H1 (cell line): ENCODE results near the gene PSMD9. TPM values are rescaled to one million over a fixed set of nuclear protein-coding genes. Genes with fewer than 3 reads are reported as not detected.

Experiments
- ATF2 ChIP-seq: IDR thresholded peaks from 2 replicates; pipeline ENCODE4 v1.6.1; 2012; ENCODE audit warnings: low read length, inconsistent platforms
- ATF3 ChIP-seq: IDR thresholded peaks from 2 replicates; pipeline ENCODE4 v1.6.1; 2011; ENCODE audit warnings: low read depth, mild to moderate bottlenecking, low read length; ENCODE audit not compliant: insufficient read depth
- BRCA1 ChIP-seq: IDR thresholded peaks from 2 replicates; pipeline ENCODE4 v1.6.1; 2012; ENCODE audit warnings: low read depth, low read length, improper control_type of control experiment
- CHD1 ChIP-seq: IDR thresholded peaks from 2 replicates; pipeline ENCODE4 v1.6.1; 2012; ENCODE audit warnings: low read depth, low read length, improper control_type of control experiment
- CHD7 ChIP-seq: fragments of 300-600 bp; sonication (generic); IDR thresholded peaks from 2 replicates; pipeline ENCODE4 v1.7.1; 2012; ENCODE audit warnings: low read length, moderate library complexity, mild to moderate bottlenecking, inconsistent platforms; ENCODE audit not compliant: insufficient replicate concordance
- MAFK ChIP-seq: IDR thresholded peaks from 2 replicates; pipeline ENCODE4 v1.6.1; 2012; ENCODE audit warnings: low read depth, mild to moderate bottlenecking, improper control_type of control experiment, low read length
- SAP30 ChIP-seq: fragments of 300-600 bp; sonication (generic); IDR thresholded peaks from 2 replicates; pipeline ENCODE4 v1.7.1; 2012; ENCODE audit warnings: low read length, moderate library complexity, mild to moderate bottlenecking, inconsistent platforms; ENCODE audit not compliant: insufficient read depth, insufficient replicate concordance
- SP1 ChIP-seq: IDR thresholded peaks from 2 replicates; pipeline ENCODE4 v1.6.1; 2011; ENCODE audit warnings: low read depth, low read length
- TAF1 ChIP-seq: IDR thresholded peaks from 2 replicates; pipeline ENCODE4 v1.6.1; 2011; ENCODE audit warnings: mild to moderate bottlenecking, low read depth, low read length
- TCF12 ChIP-seq: IDR thresholded peaks from 2 replicates; pipeline ENCODE4 v1.6.1; 2011; ENCODE audit warnings: low read depth, mild to moderate bottlenecking, low read length
- polyA plus RNA-seq, 7 experiments: library from polyadenylated mRNA; depleted of rRNA in 3 of 7; stranded (reverse) in 5 of 7; unstranded in 2 of 7; fragments of >200 nt in 5 of 7; fragments of 200-250 nt in 2 of 7; gene quantifications; 1 replicate in 5 of 7; 2 replicates in 1 of 7; 4 replicates in 1 of 7; pipeline versions ENCODE4 v1.2.1 to v1.2.3, GENCODE V29; 2011 to 2013; ENCODE audit warnings: missing spikeins in 2 of 7, mixed read lengths in 2 of 7
- total RNA-seq: library from RNA; stranded (reverse); fragmentation: NEBNext Ultra II Directional; extraction: Animal tissue kit (Norgen Biotek cat#: 25700); gene quantifications from 2 replicates; pipeline ENCODE4 v1.2.1, GENCODE V29; 2021

The PSMD9 gene
- total and polyA plus RNA-seq, 2 of the 8 experiments (the other 6 are each of a cell fraction or from before 2014, with no cell fraction given): 28.8 to 36.1 TPM

- TF ChIP-seq CHD7: no peak
- TF ChIP-seq MAFK: no peak
- TF ChIP-seq SP1: no peak; the same call in 1 of the 2 replicates
- TF ChIP-seq CHD1: no peak
- TF ChIP-seq TAF1: no peak
- TF ChIP-seq ATF3: no peak
- no peak for TF ChIP-seq BRCA1
- no peak; the same call in 1 of the 2 replicates for TF ChIP-seq TCF12
- TF ChIP-seq ATF2: no peak; the same call in 1 of the 2 replicates
- TF ChIP-seq SAP30: no peak
These were observed 659 bp downstream of the PSMD9 start (continued) for GRCh38 chr12:121889274-121889624.
